ENCODE measurements around the gene SIX2. TPM values are rescaled to one million over a fixed set of nuclear protein-coding genes. Genes with fewer than 3 reads are reported as not detected.
"Not testable (repeated sequence)": the region's sequence is repeated elsewhere in the genome, so short reads cannot be mapped to it uniquely, and the experiment has no call there.

Gene SIX2
- 11.4 and 12.2 TPM in 2 replicates for total RNA-seq (2014; rRNA removed; shearing (Covaris generic))

- DNase-seq (ENCODE audit: low read depth): peak; percentile 98
Measured at GRCh38 chr2:45009303-45009927, at the start of gene SIX2. Gene SIX2, minus strand, starts transcription at chr2:45009452. Its CDS starts 342 bp downstream, at chr2:45009110.

DNA sequence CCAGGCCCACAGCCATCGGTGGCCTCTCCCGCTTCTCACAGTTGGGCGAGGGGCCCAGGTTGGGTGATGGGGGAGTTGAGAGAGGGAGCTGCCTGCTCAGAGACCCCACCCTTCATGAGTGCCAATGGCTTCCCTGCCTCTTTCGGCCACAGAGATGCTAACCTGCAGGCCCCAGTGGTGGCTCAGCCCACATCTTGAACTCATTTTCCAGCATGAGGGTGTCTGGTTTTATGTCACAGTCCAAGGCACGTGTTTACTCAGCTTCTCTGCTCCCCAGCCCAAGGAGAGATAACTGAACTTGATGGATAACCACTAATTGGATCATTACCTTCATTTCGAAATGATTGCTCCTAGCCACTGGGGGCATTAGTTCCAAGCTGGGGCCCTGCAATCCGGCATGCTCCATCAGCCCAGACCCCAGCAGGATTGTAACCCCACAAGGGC lies 45.9 kb upstream of the SIX2 start:
- no peak for DNase-seq (ENCODE audit: low read depth)

DNA sequence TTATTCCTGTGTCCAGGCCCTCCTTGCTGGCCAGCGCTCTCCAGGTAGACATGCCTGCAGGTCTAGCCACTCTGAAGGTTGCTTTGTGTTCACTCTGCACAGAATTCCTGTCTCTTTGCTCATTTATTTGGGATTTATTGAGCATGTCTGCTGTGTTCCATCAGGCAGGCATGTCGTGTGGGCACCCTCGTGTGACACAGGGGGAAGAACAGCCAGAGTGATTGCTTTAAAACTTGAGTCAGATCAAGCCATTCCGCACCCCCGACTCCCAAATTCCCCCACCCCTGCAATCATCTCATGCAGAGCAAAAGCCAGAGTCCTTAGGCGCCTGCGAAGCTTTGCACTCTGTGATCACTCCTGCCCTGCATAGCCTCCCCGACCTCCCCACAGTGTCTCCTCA lies 44.7 kb upstream of the SIX2 start:
- no peak for DNase-seq (ENCODE audit: low read depth)

- DNase-seq (ENCODE audit: low read depth): no peak
Measured at GRCh38 chr2:45052388-45052928, 43.2 kb upstream of the SIX2 start.

- no peak for DNase-seq (ENCODE audit: low read depth)
Measured at GRCh38 chr2:45049569-45050336, 40.5 kb upstream of the SIX2 start.

DNA sequence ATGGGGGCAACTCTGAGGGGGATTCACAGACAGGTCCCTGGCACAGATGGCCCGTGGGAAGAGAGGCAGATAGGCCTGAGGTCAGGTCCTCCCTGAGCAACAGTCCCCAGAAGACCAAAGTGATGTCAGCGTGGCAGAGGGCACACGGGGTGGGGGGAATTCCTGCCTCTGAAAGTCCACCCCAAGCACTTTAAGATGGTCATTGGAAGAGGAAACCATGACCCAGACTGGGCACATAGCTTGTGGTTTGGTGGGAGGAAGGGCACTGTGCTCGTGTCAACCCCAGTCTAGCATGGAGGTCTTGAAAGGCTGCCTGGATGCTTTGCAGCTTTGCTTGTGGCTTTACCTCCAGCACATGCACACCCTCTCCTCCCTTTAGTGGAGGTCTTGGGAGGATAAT lies 38.0 kb upstream of the SIX2 start:
- peak; percentile 27 for DNase-seq (ENCODE audit: low read depth)

DNA sequence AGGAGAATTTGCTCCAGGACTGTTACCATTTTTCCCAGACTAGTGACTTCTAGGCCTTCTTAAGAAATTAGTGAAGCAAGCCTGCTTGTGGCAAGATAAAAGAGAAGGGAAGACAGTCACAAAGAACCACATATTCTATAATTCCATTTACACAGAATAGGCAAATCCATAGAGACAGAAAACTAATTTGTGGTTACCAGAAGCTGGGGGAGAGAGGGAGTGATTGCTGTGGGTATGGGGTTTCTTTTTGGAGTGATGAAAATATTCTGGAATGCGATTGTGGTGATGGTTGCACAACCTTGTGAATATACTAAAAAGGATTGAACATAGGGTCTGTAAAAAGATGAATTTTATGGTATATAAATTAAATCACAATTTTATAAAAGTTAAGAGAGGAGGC lies 37.5 kb upstream of the SIX2 start:
- DNase-seq (ENCODE audit: low read depth): peak; percentile 34

DNA sequence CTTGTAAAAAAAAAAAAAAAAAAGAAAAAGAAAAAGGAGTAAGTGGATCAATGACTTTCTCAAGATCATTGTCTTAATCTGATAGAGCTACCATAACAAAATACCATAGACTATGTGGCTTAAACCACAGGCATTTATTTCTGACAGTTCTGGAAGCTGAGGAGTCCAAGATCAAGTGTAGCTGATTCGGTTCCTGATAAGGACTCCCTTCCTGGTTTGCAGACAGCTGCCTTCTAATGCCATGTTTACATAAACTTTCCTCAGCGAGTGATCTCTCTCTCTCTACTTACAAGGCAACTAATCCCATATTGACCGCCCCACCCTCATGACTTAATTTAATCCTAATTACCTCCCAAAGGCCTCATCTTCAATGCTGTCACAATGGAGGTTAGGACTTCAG lies 36.5 kb upstream of the SIX2 start:
- no peak for DNase-seq (ENCODE audit: low read depth)

- no peak for DNase-seq (ENCODE audit: low read depth)
Measured at GRCh38 chr2:45044916-45045315, 35.7 kb upstream of the SIX2 start.

DNA sequence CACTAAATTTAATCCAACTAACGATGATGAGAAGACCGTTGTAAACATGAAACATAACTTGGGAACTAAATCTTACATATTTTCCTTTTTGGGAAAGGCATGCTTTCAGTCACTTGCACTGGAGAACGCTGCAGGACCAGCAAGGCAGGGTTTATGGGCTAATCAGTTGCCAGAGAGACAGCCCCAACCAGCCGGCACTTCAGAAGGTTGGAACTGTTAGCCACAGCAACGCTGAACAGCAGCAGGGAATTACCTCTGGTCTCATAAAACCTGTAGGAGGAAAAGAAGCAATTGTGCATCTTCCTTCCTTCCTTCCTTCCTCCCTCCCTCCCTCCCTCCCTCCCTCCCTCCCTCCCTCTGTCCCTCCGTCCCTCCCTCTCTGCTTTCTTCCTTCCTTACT lies 33.9 kb upstream of the SIX2 start:
- DNase-seq (ENCODE audit: low read depth): no peak

GRCh38 chr2:45042401-45042800 lies 33.1 kb upstream of the SIX2 start:
- DNase-seq (ENCODE audit: low read depth): no peak

DNA sequence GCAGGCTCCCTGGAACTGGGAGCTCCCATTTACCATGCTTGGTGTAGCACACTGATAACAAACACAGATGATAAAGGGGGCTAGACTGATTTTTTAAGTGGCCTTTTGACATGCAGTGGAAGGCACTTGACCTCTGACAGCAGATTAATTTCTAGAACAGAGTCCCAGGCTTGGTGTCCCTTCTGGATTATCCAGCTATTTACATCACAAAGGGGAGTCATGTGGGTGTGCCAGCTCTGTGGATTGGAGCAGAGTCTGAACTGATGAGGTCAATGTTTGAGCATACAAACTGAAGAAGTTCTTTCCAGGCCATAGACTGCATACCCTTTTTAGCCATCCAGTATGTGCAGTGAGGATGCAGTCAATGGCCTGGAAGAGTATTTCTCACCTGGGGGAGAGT lies 31.5 kb upstream of the SIX2 start:
- DNase-seq (ENCODE audit: low read depth): no peak

DNA sequence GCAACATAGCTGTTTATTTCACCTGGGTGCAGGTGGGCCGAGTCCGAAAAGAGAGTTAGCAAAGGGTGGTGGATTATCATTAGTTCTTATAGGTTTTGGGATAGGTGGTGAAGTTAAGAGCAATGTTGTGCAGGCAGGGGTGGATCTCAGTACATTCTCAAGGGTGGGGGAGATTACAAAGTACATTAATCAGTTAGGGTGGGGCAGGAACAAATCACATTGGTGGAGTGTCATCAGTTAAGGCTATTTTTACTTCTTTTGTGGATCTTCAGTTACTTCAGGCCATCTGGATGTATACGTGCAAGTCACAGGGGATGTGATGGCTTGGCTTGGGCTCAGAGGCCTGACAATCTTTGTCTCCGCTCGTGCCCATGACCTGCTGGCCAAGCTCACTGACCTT lies 30.6 kb upstream of the SIX2 start:
- DNase-seq (ENCODE audit: low read depth): not testable (repeated sequence)

DNA sequence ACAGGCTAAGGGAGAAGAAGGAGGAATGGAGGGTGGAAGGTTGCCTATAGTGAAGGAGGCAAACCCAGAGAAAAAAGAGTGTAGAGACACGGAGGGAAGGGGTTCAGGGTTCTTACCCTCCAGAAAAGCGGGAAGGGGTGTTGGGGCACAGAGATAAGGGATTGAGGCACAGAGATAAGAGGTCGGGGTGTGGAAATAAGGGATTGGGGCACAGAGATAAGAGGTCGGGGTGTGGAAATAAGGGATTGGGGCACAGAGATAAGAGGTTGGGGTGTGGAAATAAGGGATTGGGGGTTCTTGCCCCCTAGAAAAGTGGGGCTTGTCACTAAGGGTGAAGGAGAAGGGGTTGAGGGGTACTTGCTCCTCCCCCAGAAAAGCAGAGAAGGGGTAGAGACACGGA lies 29.6 kb upstream of the SIX2 start:
- not testable (repeated sequence) for DNase-seq (ENCODE audit: low read depth)

- DNase-seq (ENCODE audit: low read depth): no peak
Measured at GRCh38 chr2:45033302-45033701, 24.1 kb upstream of the SIX2 start.

GRCh38 chr2:45031028-45031427 lies 21.8 kb upstream of the SIX2 start:
- no peak for DNase-seq (ENCODE audit: low read depth)

DNA sequence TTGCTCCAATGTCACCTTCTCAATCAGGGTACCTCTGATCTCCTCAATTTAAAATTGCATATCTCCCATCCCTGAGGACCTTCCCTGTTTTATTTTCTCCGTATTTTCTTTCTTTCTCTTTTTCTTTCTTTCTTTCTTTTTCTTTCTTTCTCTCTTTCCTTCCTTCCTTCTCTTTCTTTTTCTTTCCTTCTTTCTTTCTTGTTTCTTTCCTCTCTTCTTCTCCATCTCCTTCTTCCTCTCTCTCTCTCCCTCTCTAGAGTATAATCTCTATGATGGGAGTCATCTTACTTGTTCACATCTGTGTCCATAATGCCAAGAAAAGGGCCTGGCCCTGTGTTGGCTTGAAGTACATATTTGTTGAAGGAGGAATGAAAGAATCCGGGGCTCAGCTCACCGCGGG lies 21.3 kb upstream of the SIX2 start:
- no peak for DNase-seq (ENCODE audit: low read depth)

GRCh38 chr2:45029215-45029614 lies 20.0 kb upstream of the SIX2 start:
- DNase-seq (ENCODE audit: low read depth): no peak

GRCh38 chr2:45028276-45028675 lies 19.0 kb upstream of the SIX2 start:
- no peak for DNase-seq (ENCODE audit: low read depth)

DNA sequence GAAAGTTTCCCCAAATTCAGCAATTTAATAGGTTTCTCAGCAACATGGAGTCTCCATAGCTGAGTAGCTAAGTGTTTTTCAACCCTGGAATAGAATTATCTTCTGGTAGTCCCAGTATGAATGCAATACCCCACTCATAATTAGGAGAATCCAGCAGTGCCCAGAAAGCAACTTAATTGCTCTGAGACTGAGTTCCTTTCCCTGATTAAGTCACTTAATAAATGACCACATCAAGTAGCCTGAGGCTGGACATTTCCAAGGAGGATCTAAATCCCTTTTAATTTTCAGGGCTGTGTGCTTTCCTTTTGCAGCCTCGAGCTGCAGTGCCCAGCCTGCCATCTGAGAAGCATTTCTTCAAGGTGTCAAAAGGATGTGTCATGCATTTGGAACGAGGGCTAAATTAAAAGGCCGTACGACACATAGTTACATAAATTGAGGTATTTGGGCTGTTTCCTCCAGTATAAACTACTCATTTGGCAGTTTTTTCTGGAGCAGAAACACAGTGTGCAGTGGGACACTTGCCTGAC lies 17.7 kb upstream of the SIX2 start:
- DNase-seq (ENCODE audit: low read depth): no peak

DNA sequence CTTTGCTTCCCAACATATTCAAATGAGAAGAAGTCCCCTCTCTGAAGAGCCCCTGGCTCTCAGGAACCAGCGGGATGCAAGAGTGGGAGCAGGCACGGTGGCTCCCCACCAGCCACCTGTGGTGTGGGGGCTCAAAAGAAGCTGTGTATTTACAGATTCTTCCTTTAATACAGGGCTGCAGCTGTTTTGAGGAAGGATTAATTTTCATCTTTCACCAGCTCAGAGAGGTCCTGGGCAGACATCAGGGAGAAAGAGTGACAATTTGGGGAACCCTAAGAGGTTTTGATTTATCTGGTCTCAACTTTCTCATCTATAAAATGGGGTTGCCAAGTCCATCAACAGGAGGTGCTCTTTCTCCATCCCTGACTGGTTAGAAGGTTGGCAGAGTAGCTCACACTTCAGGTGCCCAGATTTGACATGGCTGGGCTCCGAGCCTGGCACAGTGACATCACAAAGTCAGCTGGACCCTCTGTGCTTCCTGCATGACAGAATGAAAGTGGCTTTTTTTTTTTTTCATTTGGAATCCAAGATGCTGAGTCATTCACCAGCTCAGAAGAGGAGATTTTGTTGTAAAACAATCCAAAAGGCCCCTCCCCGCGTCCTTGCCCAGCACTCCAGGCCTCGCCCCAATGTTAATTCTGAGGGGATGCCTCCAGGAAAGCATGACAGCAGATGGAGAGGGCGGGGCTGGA lies 15.5 kb upstream of the SIX2 start:
- peak; percentile 93 for DNase-seq (ENCODE audit: low read depth)

DNA sequence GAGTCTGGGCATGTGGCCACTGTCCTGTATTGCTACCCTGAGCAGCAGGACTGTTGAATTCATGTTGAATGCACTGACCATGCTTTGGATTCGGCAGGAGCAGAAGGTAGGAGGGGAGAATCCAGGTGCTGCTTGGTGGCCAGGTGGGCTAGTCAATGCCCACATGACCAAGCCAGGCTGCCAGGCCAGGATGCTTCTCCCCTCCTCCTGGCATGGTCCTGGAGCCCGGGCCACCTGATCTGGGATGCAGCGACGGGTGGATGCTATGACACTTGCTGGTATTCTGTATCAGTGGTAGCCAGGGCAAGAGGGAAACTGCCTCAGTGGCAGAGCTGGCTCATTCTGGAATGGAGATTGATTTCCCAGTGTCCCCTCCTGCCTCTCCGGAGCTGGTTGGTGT lies 14.8 kb upstream of the SIX2 start:
- no peak for DNase-seq (ENCODE audit: low read depth)
